DND-41 (cell line): ENCODE data around the gene DRAM2.

Source experiments
- ATAC-seq: fragments of 200-7000 bp; cut with Tn5 transposase; 3 replicates; pipeline ENCODE4 v1.9.1; 2021; ENCODE audit warnings: low read depth; ENCODE audit not compliant: insufficient read depth
- DNase-seq: peaks from one replicate; pipeline ENCODE4 v3.0.0-alpha.2; 2020
- H2AFZ ChIP-seq: 2 replicates; pipeline ENCODE4 v1.6.0; 2012; ENCODE audit warnings: low read depth, low read length
- H3K27ac ChIP-seq: 2 replicates; pipeline ENCODE4 v1.5.1; 2012; ENCODE audit warnings: low read length, inconsistent platforms
- H3K27me3 ChIP-seq: fragments of 200-600 bp; sonication (generic); 2 replicates; pipeline ENCODE4 v1.6.0; 2012; ENCODE audit warnings: low read length, mild to moderate bottlenecking, inconsistent platforms; ENCODE audit not compliant: insufficient read depth, poor library complexity
- H3K36me3 ChIP-seq: 2 replicates; pipeline ENCODE4 v1.5.1; 2012; ENCODE audit warnings: low read length, inconsistent platforms; ENCODE audit not compliant: insufficient read depth
- H3K4me1 ChIP-seq: 2 replicates; pipeline ENCODE4 v1.5.1; 2012; ENCODE audit warnings: mild to moderate bottlenecking, low read length; ENCODE audit not compliant: insufficient read depth
- H3K4me2 ChIP-seq: 2 replicates; pipeline ENCODE4 v1.6.0; 2012; ENCODE audit warnings: mild to moderate bottlenecking, moderate library complexity, low read length, inconsistent platforms; ENCODE audit not compliant: insufficient read depth
- H3K4me3 ChIP-seq, 2 experiments: fragments of 200-600 bp in 1 of 2; shearing (Covaris generic) in 1 of 2; 2 replicates each; pipeline ENCODE4 v1.5.1; 2012 to 2016; ENCODE audit warnings: inconsistent platforms in 2 of 2, low read length in 2 of 2, mild to moderate bottlenecking in 2 of 2, low read depth in 1 of 2, moderate library complexity in 1 of 2
- H3K79me2 ChIP-seq: 2 replicates; pipeline ENCODE4 v1.6.0; 2012; ENCODE audit warnings: low read length, inconsistent platforms; ENCODE audit not compliant: insufficient read depth
- H3K9ac ChIP-seq: 2 replicates; pipeline ENCODE4 v1.6.0; 2012; ENCODE audit warnings: low read depth, mild to moderate bottlenecking, inconsistent platforms, low read length, moderate library complexity
- H3K9me3 ChIP-seq: 2 replicates; pipeline ENCODE4 v1.5.1; 2012; ENCODE audit warnings: low read length, moderate library complexity, mild to moderate bottlenecking, inconsistent platforms; ENCODE audit not compliant: insufficient read depth, severe bottlenecking
- H4K20me1 ChIP-seq: 2 replicates; pipeline ENCODE4 v1.6.0; 2012; ENCODE audit warnings: low read length; ENCODE audit not compliant: insufficient read depth
- EZH2 ChIP-seq: IDR thresholded peaks from 3 replicates; pipeline ENCODE4 v1.6.1; 2012; ENCODE audit warnings: borderline replicate concordance, low read depth, mild to moderate bottlenecking, moderate library complexity, low read length, inconsistent platforms; ENCODE audit not compliant: severe bottlenecking
- TF ChIP-seq, protein P1 (sequence below): IDR thresholded peaks from 2 replicates; pipeline ENCODE4 v1.5.1; 2012; ENCODE audit warnings: borderline replicate concordance, low read length, moderate library complexity, mild to moderate bottlenecking; ENCODE audit not compliant: poor library complexity, severe bottlenecking; ENCODE audit errors: extremely low read depth

DRAM2 gene

DNA sequence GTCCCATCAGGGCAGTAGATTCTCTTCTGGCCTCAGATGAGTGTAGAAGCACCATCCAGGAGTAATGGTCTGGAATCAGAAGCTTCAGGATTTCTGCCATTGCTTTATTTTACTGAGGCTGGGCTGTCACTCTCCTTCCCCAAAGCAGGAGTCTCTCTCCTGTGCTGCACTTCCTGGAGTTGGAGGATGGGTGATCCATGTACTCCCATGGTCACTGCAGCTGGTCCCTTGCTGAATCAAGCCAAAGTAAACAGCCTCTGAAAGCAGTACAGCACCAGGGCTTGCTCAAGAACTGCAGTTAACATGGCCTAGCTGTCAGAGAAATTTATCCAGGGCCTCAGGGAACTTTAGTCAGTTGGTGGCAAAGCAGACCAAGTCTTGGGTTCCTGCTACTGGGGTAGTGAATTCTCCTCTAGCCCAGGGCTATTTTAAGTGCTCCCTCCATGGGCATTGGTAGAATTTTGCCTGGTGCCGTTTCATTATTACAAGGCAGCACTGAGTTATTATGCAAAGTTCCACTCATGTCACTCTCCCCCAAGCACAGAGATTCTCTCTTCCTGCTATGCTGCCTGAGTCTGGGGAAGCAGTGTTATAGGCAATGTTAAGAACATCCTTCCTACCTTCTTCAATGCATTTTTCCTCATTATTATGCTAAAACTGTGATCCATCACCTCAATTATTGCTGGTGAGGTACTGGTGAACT is 29.5 kb downstream of the DRAM2 start:
- Histone ChIP-seq H3K9me3 (peaks cover 3% of the 10 kb centered on the region), H3K27me3 (no peaks in the 10 kb centered on the region), H3K4me2 (no peak overlapping the region), H3K79me2 (no peaks in the 10 kb centered on the region), H3K4me1 (no peaks in the 10 kb centered on the region), H4K20me1 (no peaks in the 10 kb centered on the region), H3K4me3 (no peak overlapping the region), H3K36me3 (peaks cover 5% of the 10 kb centered on the region), H3K27ac (no peak overlapping the region), H2AFZ (no peak overlapping the region), H3K9ac (no peak overlapping the region)
- DNase-seq: no peak
- ATAC-seq: no peak
- TF ChIP-seq, protein P1, sequence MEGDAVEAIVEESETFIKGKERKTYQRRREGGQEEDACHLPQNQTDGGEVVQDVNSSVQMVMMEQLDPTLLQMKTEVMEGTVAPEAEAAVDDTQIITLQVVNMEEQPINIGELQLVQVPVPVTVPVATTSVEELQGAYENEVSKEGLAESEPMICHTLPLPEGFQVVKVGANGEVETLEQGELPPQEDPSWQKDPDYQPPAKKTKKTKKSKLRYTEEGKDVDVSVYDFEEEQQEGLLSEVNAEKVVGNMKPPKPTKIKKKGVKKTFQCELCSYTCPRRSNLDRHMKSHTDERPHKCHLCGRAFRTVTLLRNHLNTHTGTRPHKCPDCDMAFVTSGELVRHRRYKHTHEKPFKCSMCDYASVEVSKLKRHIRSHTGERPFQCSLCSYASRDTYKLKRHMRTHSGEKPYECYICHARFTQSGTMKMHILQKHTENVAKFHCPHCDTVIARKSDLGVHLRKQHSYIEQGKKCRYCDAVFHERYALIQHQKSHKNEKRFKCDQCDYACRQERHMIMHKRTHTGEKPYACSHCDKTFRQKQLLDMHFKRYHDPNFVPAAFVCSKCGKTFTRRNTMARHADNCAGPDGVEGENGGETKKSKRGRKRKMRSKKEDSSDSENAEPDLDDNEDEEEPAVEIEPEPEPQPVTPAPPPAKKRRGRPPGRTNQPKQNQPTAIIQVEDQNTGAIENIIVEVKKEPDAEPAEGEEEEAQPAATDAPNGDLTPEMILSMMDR: no peak
- no peak for TF ChIP-seq EZH2

DNA sequence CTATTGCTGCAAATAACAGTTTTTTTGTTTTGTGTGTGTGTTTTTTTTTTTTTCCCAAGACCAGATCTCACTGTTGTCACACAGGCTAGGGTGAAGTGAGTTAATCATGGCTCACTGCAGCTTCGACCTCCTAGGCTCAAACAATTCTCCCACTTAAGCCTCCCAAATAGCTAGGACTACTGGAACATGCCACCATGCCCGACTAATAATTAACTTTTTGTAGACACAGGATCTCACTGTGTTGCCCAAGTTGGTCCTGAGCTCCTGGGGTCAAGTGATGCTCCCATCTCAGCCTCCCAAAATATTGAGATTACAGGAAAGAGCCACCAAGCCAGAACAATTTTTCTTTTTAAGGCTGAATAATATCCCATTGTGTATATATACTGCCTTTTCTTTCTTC is 34.9 kb downstream of the DRAM2 start:
- H3K27me3 ChIP-seq: no peaks in the 10 kb centered on the region
- no peak overlapping the region for H3K27ac ChIP-seq
- no peak overlapping the region for H2AFZ ChIP-seq
- ATAC-seq (no peak), DNase-seq (no peak)
- no peaks in the 10 kb centered on the region for H3K79me2 ChIP-seq
- no peak overlapping the region for H3K9ac ChIP-seq
- H3K9me3 ChIP-seq: peaks cover 3% of the 10 kb centered on the region
- no peaks in the 10 kb centered on the region for H3K4me1 ChIP-seq
- TF ChIP-seq, protein P1: no peak
- no peak for TF ChIP-seq EZH2
- H3K4me2 ChIP-seq: no peak overlapping the region
- H4K20me1 ChIP-seq: no peaks in the 10 kb centered on the region
- H3K4me3 ChIP-seq: no peak overlapping the region
- no peaks in the 10 kb centered on the region for H3K36me3 ChIP-seq

DNA sequence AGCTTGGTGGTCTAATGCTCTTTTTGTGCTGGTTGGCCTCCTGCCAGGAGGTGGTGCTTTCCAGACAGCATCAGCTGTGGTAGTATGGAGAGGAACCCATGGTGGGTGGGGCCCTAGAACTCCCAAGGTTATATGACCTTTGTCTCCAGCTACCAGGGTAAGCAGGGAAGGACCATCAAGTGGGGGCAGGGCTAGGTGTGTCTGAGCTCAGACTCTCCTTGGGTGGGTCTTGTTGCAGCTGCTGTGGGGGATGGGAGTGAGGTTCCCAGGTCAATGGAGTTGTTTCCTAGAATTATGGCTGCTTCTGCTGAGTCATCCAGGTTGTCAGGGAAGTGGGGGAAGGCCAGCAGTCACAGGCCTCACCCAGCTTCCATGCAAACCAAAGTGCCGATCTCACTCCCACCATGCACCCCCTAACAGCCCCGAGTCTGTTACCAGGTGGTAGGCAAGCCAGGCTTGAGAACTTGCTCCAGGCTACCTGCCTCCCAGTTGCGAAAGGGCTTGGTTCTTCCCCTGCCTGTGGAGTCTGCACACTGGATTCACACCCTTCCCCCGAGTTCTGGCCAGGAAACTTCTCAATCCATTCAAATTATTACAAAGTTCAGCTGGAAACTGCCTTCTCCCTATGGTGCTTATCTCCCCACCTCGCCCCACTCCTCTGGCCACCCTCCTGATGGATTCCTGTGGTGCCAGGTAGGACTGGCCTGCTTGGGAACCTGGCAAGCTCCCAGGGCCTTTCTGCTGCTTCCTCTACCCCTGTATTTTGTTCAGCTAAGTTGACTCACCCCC is 37.8 kb downstream of the DRAM2 start:
- Histone ChIP-seq H4K20me1 (no peaks in the 10 kb centered on the region), H3K79me2 (no peaks in the 10 kb centered on the region), H3K36me3 (no peaks in the 10 kb centered on the region), H3K27me3 (no peaks in the 10 kb centered on the region), H3K9me3 (peaks cover 3% of the 10 kb centered on the region), H3K4me2 (no peak overlapping the region), H3K4me3 (no peak overlapping the region), H3K27ac (no peak overlapping the region), H3K9ac (no peak overlapping the region), H2AFZ (no peak overlapping the region), H3K4me1 (no peaks in the 10 kb centered on the region)
- ATAC-seq (no peak), DNase-seq (no peak)
- TF ChIP-seq, protein P1: no peak
- no peak for TF ChIP-seq EZH2
